ENCODE measurements around the gene DALRD3.
A peak's percentile ranks its signal among the peaks of the same experiment; 100 is the strongest.
"Not testable (repeated sequence)": the region's sequence is repeated elsewhere in the genome, so short reads cannot be mapped to it uniquely, and the experiment has no call there.

Gene DALRD3

DNA sequence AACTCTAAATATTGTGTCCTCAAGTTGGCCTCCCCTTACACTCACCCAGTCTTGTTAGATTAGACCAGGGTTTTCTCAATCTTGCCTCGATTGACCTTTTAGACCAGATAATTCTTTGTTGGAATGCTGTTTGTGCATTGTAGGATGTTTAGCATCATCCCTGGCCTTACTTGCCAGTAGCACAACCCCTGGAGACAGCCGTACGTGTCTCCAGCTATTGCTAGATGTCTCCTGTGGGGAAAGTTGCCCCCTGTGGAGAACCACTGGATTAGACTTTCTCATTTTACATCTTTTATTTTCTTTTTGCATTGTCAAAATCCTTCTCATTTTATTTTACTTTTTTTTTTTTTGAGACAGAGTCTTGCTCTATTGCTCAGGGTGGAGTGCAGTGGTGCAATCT, 9.0 kb downstream of the DALRD3 start:
- no peak overlapping the region for H3K4me3 ChIP-seq (ENCODE audit: low read depth, low read length)
- DNase-seq (ENCODE audit: low read depth) = no peak
- no peak for TF ChIP-seq CTCF (IDR thresholded peaks at IDR 0.05; ENCODE audit: low read depth, low read length, missing control alignments)

DNA sequence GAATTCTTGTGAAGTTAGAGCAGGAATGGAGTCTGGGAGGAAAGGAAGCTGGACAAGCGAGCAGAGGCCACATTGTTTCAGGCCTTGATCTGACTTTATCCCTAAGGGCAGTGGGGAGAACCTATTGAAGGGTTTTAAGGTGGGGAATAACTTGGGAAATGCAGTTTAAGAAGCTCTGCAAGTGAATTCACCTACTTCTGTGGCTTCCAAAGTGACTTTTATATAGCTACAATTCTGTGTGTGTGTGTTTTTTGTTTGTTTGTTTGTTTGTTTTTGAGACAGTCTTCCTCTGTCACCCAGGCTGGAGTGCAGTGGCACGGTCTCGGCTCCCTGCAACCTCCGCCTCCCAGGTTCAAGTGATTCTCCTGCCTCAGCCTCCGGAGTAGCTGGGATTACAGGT, 9.8 kb downstream of the DALRD3 start:
- not testable (repeated sequence) for DNase-seq (ENCODE audit: low read depth)
- H3K4me3 ChIP-seq (ENCODE audit: low read depth, low read length) = peak overlapping the region; percentile 72

GRCh38 chr3:49007771-49008528, 10.4 kb downstream of the DALRD3 start:
- no peak for TF ChIP-seq CTCF (IDR thresholded peaks at IDR 0.05; ENCODE audit: low read depth, low read length, missing control alignments)
- H3K4me3 ChIP-seq (ENCODE audit: low read depth, low read length) = peak overlapping the region; percentile 72
- no peak for DNase-seq (ENCODE audit: low read depth)

DNA sequence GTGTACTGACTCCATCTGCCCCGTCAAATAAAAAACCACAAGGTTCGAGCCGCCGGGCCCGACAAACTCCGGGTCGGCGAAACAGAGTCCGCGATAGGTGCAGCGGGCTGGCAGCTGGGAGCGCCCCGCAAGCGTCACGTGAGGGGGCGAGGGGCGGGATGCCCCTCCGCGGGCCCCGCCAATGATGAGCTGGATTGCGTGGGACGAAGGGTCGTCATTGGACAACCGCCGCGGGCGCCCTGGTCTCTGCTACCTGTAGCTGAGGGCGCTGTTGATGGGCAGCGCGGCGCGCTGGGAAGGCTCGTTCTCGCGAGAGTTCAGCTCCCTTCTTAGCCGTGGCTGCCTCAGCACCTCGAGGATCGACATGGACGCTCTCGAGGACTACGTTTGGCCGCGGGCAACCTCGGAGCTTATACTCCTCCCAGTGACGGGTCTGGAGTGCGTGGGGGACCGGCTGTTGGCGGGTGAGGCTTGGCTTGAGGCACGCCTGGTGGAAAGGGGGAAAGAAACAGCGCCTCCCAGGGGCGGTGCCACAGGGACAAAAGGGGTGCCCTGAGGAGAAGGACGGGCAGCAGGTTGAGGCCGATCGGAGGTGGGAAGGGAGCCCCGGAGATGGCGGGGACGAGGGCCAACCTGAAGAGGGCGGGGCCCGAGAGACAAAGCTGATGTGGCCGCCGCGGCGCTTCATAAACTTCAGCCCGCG, 11.2 kb downstream of the DALRD3 start, which contains the start of gene WDR6:
WDR6 (plus strand) TSS at position 324 of the 703 bp plus-strand sequence; CDS start at position 365, 41 bp downstream.
- H3K4me3 ChIP-seq (ENCODE audit: low read depth, low read length) = peak within 1 kb of the TSS; percentile 72
- peak; percentile 46 for TF ChIP-seq CTCF (IDR thresholded peaks at IDR 0.05; ENCODE audit: low read depth, low read length, missing control alignments)
- peak; percentile 96 for DNase-seq (ENCODE audit: low read depth)

GRCh38 chr3:49006408-49007067, 11.8 kb downstream of the DALRD3 start:
- TF ChIP-seq CTCF (IDR thresholded peaks at IDR 0.05; ENCODE audit: low read depth, low read length, missing control alignments) = no peak
- no peak for DNase-seq (ENCODE audit: low read depth)
- H3K4me3 ChIP-seq (ENCODE audit: low read depth, low read length) = peak overlapping the region; percentile 72

- H3K4me3 ChIP-seq (ENCODE audit: low read depth, low read length) = no peak overlapping the region; the same call in 1 of the 2 replicates
- no peak for TF ChIP-seq CTCF (IDR thresholded peaks at IDR 0.05; ENCODE audit: low read depth, low read length, missing control alignments)
- DNase-seq (ENCODE audit: low read depth) = no peak
Measured at GRCh38 chr3:49005998-49006397, 12.4 kb downstream of the DALRD3 start.

- no peak for TF ChIP-seq CTCF (IDR thresholded peaks at IDR 0.05; ENCODE audit: low read depth, low read length, missing control alignments)
- no peak overlapping the region for H3K4me3 ChIP-seq (ENCODE audit: low read depth, low read length)
- no peak for DNase-seq (ENCODE audit: low read depth)
Measured at GRCh38 chr3:49005303-49005680, 13.1 kb downstream of the DALRD3 start.
